Calu3 (cell line): ENCODE data around the gene OAS2. TPM values are rescaled to one million over a fixed set of nuclear protein-coding genes. Genes with fewer than 3 reads are reported as not detected.

Source experiments
- BruUV-seq: library from RNA; stranded (reverse); fragments of 400-500 nt; replicated peaks from 2 replicates; lab custom pipeline; 2021; lab: Mats Ljungman, UMichigan
- CTCF ChIA-PET: fragments of 300-600 bp; sonication (Branson Sonifier 250); formaldehyde crosslinking; loops from one replicate; lab custom pipeline; 2022; ENCODE audit warnings: antibody characterized with exemption; lab: Charles Lee
- DNase-seq: peaks from one replicate; pipeline ENCODE4 v3.0.0; 2022
- H3K27ac Mint-ChIP-seq: one replicate; pipeline ENCODE4 v1.8.0; 2022; ENCODE audit warnings: mixed read lengths; ENCODE audit not compliant: unreplicated experiment
- H3K27me3 Mint-ChIP-seq: one replicate; pipeline ENCODE4 v1.8.0; 2022; ENCODE audit warnings: mixed read lengths; ENCODE audit not compliant: unreplicated experiment
- H3K36me3 Mint-ChIP-seq: one replicate; pipeline ENCODE4 v1.8.0; 2022; ENCODE audit warnings: mild to moderate bottlenecking, moderate library complexity, mixed read lengths; ENCODE audit not compliant: insufficient read depth, unreplicated experiment
- H3K4me1 Mint-ChIP-seq: one replicate; pipeline ENCODE4 v1.8.0; 2022; ENCODE audit warnings: mild to moderate bottlenecking, low read depth, mixed read lengths; ENCODE audit not compliant: unreplicated experiment
- H3K4me3 Mint-ChIP-seq: one replicate; pipeline ENCODE4 v1.8.0; 2022; ENCODE audit warnings: mild to moderate bottlenecking, low read depth, moderate library complexity, mixed read lengths; ENCODE audit not compliant: unreplicated experiment
- H3K9me3 Mint-ChIP-seq: one replicate; pipeline ENCODE4 v1.8.0; 2022; ENCODE audit warnings: low read depth, mixed read lengths; ENCODE audit not compliant: unreplicated experiment
- CTCF ChIP-seq: fragments of 200-600 bp; IDR thresholded peaks from one replicate; pipeline ENCODE4 v1.8.0; 2022; ENCODE audit warnings: antibody characterized with exemption; ENCODE audit not compliant: unreplicated experiment
- intact Hi-C: fragments of 100-400 bp; cut with micrococcal nuclease; formaldehyde crosslinking; loops from one replicate; pipeline ENCODE4 v1.10.0; 2022; ENCODE audit not compliant: unreplicated experiment
- total RNA-seq: library from RNA; stranded (reverse); gene quantifications from 2 replicates; pipeline ENCODE4 v1.2.3, GENCODE V29; 2022

The OAS2 gene
- total RNA-seq, 1 experiment from 2014 or later: 58.1 TPM

GRCh38 chr12:113006641-113007040 is 28.3 kb downstream of the OAS2 start:
- Mint-ChIP-seq H3K9me3 (no peaks in the 10 kb centered on the region), H3K36me3 (peaks cover 5% of the 10 kb centered on the region), H3K4me3 (no peak overlapping the region), H3K27ac (no peak overlapping the region), H3K27me3 (peaks cover 40% of the 10 kb centered on the region), H3K4me1 (peaks cover 8% of the 10 kb centered on the region)
- no peak for DNase-seq
- intact Hi-C loops: no loop called here
- CTCF ChIA-PET: interaction anchor here (0.9 to 2.9 kb wide), 2 partner anchors 13 to 28 kb away, joined by 3 to 14 read pairs; partner anchors contain the start of gene OAS2
- no peak for TF ChIP-seq CTCF
- no TSS peak for BruUV-seq

GRCh38 chr12:113007166-113007565 is 28.8 kb downstream of the OAS2 start:
- H3K4me3 Mint-ChIP-seq: no peak overlapping the region
- H3K36me3 Mint-ChIP-seq: peaks cover 4% of the 10 kb centered on the region
- DNase-seq: peak; percentile 6
- CTCF ChIA-PET: interaction anchor here (0.9 to 2.9 kb wide), 2 partner anchors 14 to 29 kb away, joined by 3 to 14 read pairs; partner anchors contain the start of gene OAS2
- intact Hi-C loops: no loop called here
- H3K9me3 Mint-ChIP-seq: no peaks in the 10 kb centered on the region
- BruUV-seq: no TSS peak
- no peak for TF ChIP-seq CTCF
- H3K4me1 Mint-ChIP-seq: peaks cover 8% of the 10 kb centered on the region
- H3K27ac Mint-ChIP-seq: no peak overlapping the region
- H3K27me3 Mint-ChIP-seq: peaks cover 37% of the 10 kb centered on the region

- no peaks in the 10 kb centered on the region for H3K36me3 Mint-ChIP-seq
- no peak overlapping the region for H3K27ac Mint-ChIP-seq
- TF ChIP-seq CTCF: no peak
- H3K9me3 Mint-ChIP-seq: no peaks in the 10 kb centered on the region
- CTCF ChIA-PET: no interaction called here
- DNase-seq: no peak
- no peak overlapping the region for H3K4me3 Mint-ChIP-seq
- H3K4me1 Mint-ChIP-seq: peaks cover 8% of the 10 kb centered on the region
- peaks cover 37% of the 10 kb centered on the region for H3K27me3 Mint-ChIP-seq
- no TSS peak for BruUV-seq
- intact Hi-C loops: no loop called here
Observed at GRCh38 chr12:113010701-113011100, 32.4 kb downstream of the OAS2 start.

GRCh38 chr12:113014565-113014964 is 36.2 kb downstream of the OAS2 start:
- no peaks in the 10 kb centered on the region for H3K36me3 Mint-ChIP-seq
- H3K27me3 Mint-ChIP-seq: peaks cover 59% of the 10 kb centered on the region
- no peak for DNase-seq
- no TSS peak for BruUV-seq
- no peak overlapping the region for H3K4me3 Mint-ChIP-seq
- TF ChIP-seq CTCF: no peak
- H3K27ac Mint-ChIP-seq: no peak overlapping the region
- CTCF ChIA-PET: no interaction called here
- H3K9me3 Mint-ChIP-seq: no peaks in the 10 kb centered on the region
- intact Hi-C loops: no loop called here
- H3K4me1 Mint-ChIP-seq: no peaks in the 10 kb centered on the region
